Effector CD8-positive, alpha-beta T cell (primary cell): ENCODE results near the gene OSBPL10.

Experiments used
- DNase-seq: peaks from one replicate; lab custom pipeline; 2025; lab: John Stamatoyannopoulos, UW

The OSBPL10 gene

GRCh38 chr3:31988271-31988670 is 7.2 kb upstream of the OSBPL10 start:
- DNase-seq = no peak

DNA sequence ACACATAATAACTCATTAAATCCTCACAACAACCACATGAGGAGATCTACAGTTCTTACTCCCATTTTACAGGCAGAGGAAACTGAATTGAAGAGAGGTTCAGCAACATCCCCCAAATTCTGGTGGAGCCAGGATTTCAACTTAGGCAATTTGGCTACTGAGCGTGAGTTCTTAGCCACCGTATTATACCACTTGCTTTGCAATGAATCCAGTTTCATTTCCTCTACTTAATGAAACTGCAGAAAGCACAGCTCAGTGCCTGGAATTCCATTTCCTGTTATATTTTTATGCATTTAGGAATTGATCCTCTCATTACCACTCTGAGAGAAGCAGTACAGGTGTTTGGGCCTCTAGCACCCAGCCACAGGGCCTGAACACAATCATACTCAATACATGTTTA is 4.8 kb upstream of the OSBPL10 start:
- DNase-seq = no peak

- DNase-seq = no peak
These were observed 3.3 kb upstream of the OSBPL10 start for GRCh38 chr3:31984321-31984720.

- DNase-seq = no peak
These were observed 394 bp downstream of the OSBPL10 start for GRCh38 chr3:31980530-31981205.

DNA sequence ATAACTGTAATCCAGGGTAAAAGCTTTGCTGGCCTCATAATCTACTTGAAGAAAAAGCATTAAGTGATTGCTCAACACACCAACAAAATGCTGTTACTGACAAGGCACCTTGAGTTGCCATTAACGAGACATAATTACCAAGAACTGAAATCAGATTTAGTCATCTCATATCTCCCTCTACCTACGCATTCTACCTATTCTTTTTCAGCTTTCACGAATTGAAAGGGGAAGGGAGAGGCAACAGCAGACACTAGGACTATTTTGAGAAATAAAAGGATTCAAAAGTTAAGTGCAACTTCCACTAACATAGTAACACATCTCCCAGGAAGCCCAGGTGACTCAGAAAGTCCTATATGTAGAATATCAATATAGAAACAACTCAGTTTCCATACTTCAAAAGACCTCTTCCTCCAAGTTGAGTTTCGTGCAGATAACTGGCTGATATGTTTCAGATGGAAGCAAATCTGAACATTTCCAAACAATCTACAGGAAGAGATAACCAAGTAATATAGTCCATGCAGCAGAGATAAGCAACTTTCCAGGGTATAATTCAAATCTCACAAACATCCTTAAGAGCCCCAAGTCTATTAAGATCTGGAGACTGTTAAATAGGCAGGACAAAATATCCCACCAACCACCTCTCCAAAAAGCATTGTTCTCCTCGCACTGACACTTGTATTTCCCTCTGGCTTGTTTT is 1.9 kb downstream of the OSBPL10 start:
- DNase-seq = no peak

- DNase-seq = no peak
These were observed 2.5 kb downstream of the OSBPL10 start for GRCh38 chr3:31978553-31978952.

GRCh38 chr3:31977736-31978135 is 3.3 kb downstream of the OSBPL10 start:
- DNase-seq = no peak

GRCh38 chr3:31976302-31976701 is 4.8 kb downstream of the OSBPL10 start:
- no peak for DNase-seq

GRCh38 chr3:31974964-31975363 is 6.1 kb downstream of the OSBPL10 start:
- DNase-seq = no peak

DNA sequence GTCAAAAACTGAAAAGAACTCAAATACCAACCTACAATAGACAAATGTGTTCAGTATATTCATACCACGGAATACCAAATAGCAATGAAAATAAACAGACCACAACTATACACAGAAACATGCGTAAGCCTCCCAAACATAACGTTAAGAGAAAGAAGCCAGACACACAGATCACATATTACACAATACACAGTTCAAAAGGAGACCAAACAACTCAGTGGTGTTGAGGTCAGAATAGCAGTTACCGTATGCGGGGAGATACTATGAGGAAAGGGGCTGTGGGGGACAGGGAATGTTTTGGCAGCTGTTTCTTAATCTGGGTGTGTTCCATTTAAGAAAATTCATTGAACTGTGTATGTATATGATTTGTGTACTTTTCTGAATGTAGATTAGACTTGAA is 6.6 kb downstream of the OSBPL10 start:
- no peak for DNase-seq

- DNase-seq = no peak
These were observed 7.2 kb downstream of the OSBPL10 start for GRCh38 chr3:31973837-31974236.

GRCh38 chr3:31973081-31973480 is 8.0 kb downstream of the OSBPL10 start:
- DNase-seq = no peak

GRCh38 chr3:31971607-31972006 is 9.5 kb downstream of the OSBPL10 start:
- no peak for DNase-seq

GRCh38 chr3:31968927-31969418 is 12.1 kb downstream of the OSBPL10 start:
- DNase-seq = no peak

DNA sequence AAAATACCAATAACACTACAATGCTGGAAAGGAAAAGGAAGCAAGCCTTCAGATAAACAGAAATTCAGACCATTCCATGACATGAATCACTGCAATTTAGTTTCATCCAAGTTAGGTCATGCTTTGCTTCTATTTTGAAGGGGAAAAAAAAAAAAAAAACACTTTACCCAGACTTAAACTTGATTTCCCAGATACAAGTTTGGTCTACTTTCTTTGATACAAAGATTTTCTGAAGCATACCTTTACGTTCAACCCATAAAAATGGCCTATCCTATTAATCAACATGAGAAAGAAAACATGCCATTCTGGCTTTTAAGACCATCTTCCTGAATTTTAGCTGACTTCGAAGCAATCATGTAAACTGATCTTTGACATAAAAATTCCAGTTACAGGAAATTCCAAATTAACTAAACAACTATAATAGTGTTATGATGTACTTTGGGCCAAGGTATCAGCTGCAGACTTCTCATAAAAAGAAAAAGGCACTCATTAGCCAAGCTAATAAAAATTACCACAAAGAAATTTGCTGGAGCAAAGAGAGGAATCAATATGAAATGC is 12.6 kb downstream of the OSBPL10 start:
- DNase-seq = no peak

DNA sequence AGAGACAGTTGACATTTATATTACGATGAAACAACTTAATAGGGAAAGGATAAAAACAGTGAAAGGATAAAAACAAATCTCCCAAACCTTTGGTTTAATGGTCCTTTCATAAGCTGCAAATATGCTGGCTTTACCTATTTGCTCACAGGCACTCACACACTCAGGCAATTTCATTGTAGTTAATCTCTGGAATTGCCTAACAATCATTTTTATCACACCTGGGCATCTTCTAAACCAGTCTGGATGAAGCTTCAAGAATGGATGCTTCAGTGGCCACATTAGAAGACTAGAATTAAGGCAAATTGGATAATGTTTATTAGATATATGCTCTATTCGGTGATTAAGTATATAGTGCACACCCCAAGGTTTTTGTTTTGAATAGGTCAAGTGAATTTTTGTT is 13.5 kb downstream of the OSBPL10 start:
- DNase-seq = no peak

- no peak for DNase-seq
These were observed 14.0 kb downstream of the OSBPL10 start for GRCh38 chr3:31966978-31967591.

DNA sequence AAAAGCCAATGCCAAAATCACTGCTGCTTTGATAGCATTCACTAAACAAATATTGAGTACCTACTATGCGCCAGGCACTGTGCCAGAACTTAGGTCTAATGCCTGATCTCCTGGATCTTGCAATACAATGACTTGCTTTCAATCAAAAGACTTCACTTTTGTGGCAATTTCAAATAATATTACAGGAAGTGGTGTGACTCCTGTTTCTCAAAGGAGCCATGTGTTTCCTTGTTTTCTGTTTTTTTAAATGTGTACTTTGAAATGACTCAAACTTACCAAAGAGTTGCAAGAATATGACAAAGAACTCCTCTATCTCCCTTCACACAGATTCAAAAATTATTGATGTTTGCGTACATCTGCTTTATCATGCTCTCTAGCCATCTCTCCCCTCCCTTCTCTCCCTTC is 18.3 kb downstream of the OSBPL10 start:
- DNase-seq = no peak

DNA sequence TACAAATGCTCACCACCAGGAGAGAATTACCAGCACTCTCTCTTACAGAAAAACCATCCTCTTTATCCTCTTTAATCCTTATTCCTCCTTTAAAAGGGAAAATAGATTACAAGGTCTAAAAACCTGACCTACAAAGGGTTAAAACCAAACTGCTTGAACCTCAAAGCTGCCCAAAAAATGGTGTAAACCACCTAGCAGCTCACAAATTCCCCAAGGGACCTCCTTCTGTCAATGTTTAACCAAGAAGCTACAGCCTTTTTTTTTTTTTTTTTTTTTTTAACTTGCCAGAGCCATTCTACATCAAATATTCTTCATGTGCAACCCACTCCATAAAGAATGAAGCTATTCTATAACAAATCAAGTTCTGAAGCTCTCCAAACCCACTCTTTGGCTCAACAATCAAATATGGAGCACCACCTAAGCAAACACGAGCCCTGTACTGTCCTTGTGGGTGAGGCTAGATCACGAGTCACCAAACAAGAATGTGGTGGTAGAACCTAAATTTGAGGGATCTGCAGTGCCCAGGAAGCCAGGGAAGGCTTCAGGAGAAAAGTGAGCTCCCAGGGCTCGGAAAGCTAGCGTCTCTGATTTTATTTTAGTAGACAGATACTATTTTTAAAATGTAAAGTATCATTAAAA is 20.1 kb downstream of the OSBPL10 start:
- DNase-seq = no peak

DNA sequence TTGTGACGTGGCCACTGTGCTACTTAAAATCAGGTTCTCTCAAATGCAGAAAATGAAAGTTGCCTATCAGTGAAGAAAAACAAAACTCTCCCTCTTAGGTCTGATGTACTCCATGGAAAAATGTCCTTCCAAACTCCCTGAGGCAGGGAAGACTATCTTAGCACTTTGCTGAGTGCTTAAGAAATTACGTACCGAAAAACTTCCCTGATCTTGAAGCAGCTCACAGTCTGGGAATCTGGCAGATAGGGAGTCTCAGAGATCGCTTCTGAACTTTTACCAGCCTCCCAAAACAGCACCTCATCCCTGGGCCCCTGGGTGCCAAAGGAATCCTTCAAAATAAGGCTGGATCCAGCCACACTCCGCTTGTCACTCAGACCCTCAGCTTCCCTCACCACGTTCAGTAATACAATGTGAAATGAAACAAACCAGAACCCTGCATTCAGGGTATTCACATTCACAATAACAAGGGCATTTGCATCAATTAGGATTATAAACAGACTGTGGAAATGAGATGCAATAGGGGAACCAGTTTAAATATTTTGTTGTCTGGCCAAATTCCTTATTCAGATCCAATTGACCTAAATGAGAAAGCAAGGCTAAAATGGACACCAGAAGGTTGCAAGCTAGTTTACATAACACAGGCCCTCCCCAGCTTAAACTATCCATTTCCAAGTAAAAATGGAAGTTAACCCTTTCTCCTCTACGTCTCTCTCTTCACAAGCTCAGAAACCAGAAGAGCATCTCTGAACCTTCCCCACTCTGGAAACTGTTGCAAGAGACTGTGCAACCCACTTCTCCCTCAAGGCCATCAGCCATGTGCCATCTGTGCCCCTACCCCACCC is 20.9 kb downstream of the OSBPL10 start:
- no peak for DNase-seq

DNA sequence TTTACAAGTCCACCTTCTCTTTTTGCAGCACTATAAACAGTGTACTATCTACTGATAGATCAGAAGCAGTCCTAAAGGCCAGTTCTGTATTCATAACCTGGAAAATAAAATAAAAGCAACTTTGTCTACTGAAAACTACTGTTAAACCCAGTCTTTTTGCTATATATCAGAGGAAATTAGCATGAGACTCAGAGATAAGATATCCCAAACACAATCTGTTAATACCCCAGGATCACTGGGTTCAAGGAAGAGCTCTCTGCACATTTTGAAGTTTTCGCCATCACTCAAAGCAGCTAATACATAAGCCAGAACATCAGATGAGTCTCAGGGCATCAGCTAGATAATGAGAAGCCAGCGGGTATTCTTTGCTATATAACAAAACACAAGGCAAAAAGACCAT is 21.8 kb downstream of the OSBPL10 start:
- DNase-seq = no peak
